Vagina (tissue), 2 donors: ENCODE data around the gene C3orf22.

Experiments used
- CTCF ChIP-seq, 3 experiments: fragments of 450-650 bp in 2 of 3; fragments of 200-600 bp in 1 of 3; sonication (generic) in 1 of 3; IDR thresholded peaks; one replicate each; pipeline ENCODE4 v1.5.1; 2017 to 2019; ENCODE audit warnings: antibody characterized with exemption in 3 of 3, mild to moderate bottlenecking in 2 of 3, moderate library complexity in 2 of 3
- POLR2A ChIP-seq, 2 donors: fragments of 450-650 bp; IDR thresholded peaks; one replicate each; pipeline ENCODE4 v1.6.1; 2017; ENCODE audit warnings: antibody characterized with exemption in 2 of 2, mild to moderate bottlenecking in 2 of 2, moderate library complexity in 2 of 2

DNA sequence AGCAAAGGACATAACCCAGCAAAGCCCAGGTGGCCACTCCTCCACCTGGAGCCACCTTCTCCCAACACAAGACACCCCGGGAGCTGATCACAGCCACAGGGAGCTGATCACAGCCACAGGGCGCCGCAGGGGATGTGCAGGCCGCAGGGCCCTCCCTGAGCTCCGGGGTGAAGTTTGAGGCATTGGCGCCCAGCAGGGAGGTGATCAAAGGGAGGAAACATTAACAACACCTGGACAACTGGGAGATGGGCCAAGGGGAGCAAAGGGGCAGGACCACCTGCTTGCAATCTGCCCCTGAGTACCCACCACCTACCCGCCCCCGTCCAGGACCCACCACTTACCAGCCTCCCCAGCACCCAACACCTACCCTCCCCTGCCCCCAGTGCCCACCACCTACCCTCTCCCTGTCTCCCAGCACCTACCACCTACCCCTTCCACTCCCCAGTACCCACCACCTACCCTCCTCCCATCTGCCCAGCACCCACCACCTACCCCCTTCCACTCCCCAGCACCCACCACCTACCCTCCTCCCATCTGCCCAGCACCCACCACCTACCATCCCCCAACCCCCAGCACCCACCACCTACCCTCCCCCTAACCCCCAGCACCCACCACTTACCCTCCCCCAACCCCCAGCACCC lies 43.5 kb downstream of the C3orf22 start:
- TF ChIP-seq CTCF (IDR thresholded peaks at IDR 0.05) (no peak), POLR2A (IDR thresholded peaks at IDR 0.05) (no peak)
